ENCODE data around the gene RANBP1.

Gene RANBP1

GRCh38 chr22:20086763-20087162, 29.1 kb upstream of the RANBP1 start:
- Histone ChIP-seq H2BK15ac (replicated peaks; ENCODE audit: low read depth) (no peak overlapping the region), H3K23ac (ENCODE audit: low read length) (no peak overlapping the region), H3K4me1 (ENCODE audit: control insufficient read depth, low read depth, low read length) (peaks cover 13% of the 10 kb centered on the region), H3K4me2 (ENCODE audit: low read length) (no peak overlapping the region), H3K36me3 (ENCODE audit: control insufficient read depth, insufficient read depth, low read length) (peaks cover 40% of the 10 kb centered on the region), H3K18ac (ENCODE audit: low read length) (no peak overlapping the region), H3K4me3 (ENCODE audit: low read length) (no peak overlapping the region), H3K56ac (ENCODE audit: low read length) (no peak overlapping the region), H4K8ac (ENCODE audit: low read depth, low read length) (no peak overlapping the region), H2AK5ac (ENCODE audit: low read length) (no peak overlapping the region), H2BK120ac (ENCODE audit: low read depth, low read length) (no peak overlapping the region), H3K79me1 (ENCODE audit: low read length) (peaks cover 46% of the 10 kb centered on the region), H3K79me2 (ENCODE audit: control insufficient read depth, insufficient read depth, low read length) (peaks cover 52% of the 10 kb centered on the region), H3K9ac (ENCODE audit: low read length) (no peak overlapping the region), H2BK5ac (ENCODE audit: low read length) (no peak overlapping the region), H3K27ac (ENCODE audit: low read depth, low read length) (no peak overlapping the region), H3K27me3 (ENCODE audit: insufficient read depth, low read length, poor library complexity) (no peaks in the 10 kb centered on the region), H4K5ac (ENCODE audit: low read length) (no peak overlapping the region), H3K4ac (ENCODE audit: low read depth, low read length) (no peak overlapping the region)
- no CpG with 5 or more reads among the region's 5 CpGs for WGBS (ENCODE audit: extremely low coverage, insufficient coverage, low lambda C conversion rate)
- DNase-seq = no peak

GRCh38 chr22:20087319-20088262, 28.3 kb upstream of the RANBP1 start:
- H3K4me3 ChIP-seq (ENCODE audit: low read length) = no peak overlapping the region
- peaks cover 45% of the 10 kb centered on the region for H3K36me3 ChIP-seq (ENCODE audit: control insufficient read depth, insufficient read depth, low read length)
- H3K4me2 ChIP-seq (ENCODE audit: low read length) = no peak overlapping the region
- no peak overlapping the region for H2AK5ac ChIP-seq (ENCODE audit: low read length)
- H3K23ac ChIP-seq (ENCODE audit: low read length) = no peak overlapping the region
- H3K4me1 ChIP-seq (ENCODE audit: control insufficient read depth, low read depth, low read length) = peaks cover 12% of the 10 kb centered on the region
- no peak overlapping the region for H4K5ac ChIP-seq (ENCODE audit: low read length)
- no peak overlapping the region for H3K18ac ChIP-seq (ENCODE audit: low read length)
- no peak overlapping the region for H2BK15ac ChIP-seq (replicated peaks; ENCODE audit: low read depth)
- no peak overlapping the region for H2BK5ac ChIP-seq (ENCODE audit: low read length)
- H3K56ac ChIP-seq (ENCODE audit: low read length) = no peak overlapping the region
- no CpG with 5 or more reads among the region's 14 CpGs for whole genome bisulfite sequencing (ENCODE audit: extremely low coverage, insufficient coverage, low lambda C conversion rate)
- H3K79me2 ChIP-seq (ENCODE audit: control insufficient read depth, insufficient read depth, low read length) = peaks cover 45% of the 10 kb centered on the region
- peaks cover 45% of the 10 kb centered on the region for H3K79me1 ChIP-seq (ENCODE audit: low read length)
- no peaks in the 10 kb centered on the region for H3K27me3 ChIP-seq (ENCODE audit: insufficient read depth, low read length, poor library complexity)
- H2BK120ac ChIP-seq (ENCODE audit: low read depth, low read length) = no peak overlapping the region
- H3K27ac ChIP-seq (ENCODE audit: low read depth, low read length) = no peak overlapping the region
- H3K9ac ChIP-seq (ENCODE audit: low read length) = no peak overlapping the region
- no peak overlapping the region for H3K4ac ChIP-seq (ENCODE audit: low read depth, low read length)
- H4K8ac ChIP-seq (ENCODE audit: low read depth, low read length) = no peak overlapping the region
- no peak for DNase-seq

GRCh38 chr22:20088263-20088648, 27.6 kb upstream of the RANBP1 start:
- no peak overlapping the region for H2BK120ac ChIP-seq (ENCODE audit: low read depth, low read length)
- no CpG with 5 or more reads among the region's 8 CpGs for WGBS (ENCODE audit: extremely low coverage, insufficient coverage, low lambda C conversion rate)

GRCh38 chr22:20089226-20089976, 26.5 kb upstream of the RANBP1 start:
- H2BK5ac ChIP-seq (ENCODE audit: low read length) = no peak overlapping the region
- H3K79me1 ChIP-seq (ENCODE audit: low read length) = peaks cover 41% of the 10 kb centered on the region
- H3K23ac ChIP-seq (ENCODE audit: low read length) = no peak overlapping the region
- no CpG with 5 or more reads among the region's 17 CpGs for WGBS (ENCODE audit: extremely low coverage, insufficient coverage, low lambda C conversion rate)
- H3K4ac ChIP-seq (ENCODE audit: low read depth, low read length) = no peak overlapping the region
- H2BK120ac ChIP-seq (ENCODE audit: low read depth, low read length) = no peak overlapping the region
- peaks cover 27% of the 10 kb centered on the region for H3K79me2 ChIP-seq (ENCODE audit: control insufficient read depth, insufficient read depth, low read length)
- no peaks in the 10 kb centered on the region for H3K27me3 ChIP-seq (ENCODE audit: insufficient read depth, low read length, poor library complexity)
- no peak overlapping the region for H4K8ac ChIP-seq (ENCODE audit: low read depth, low read length)
- DNase-seq = no peak
- H3K36me3 ChIP-seq (ENCODE audit: control insufficient read depth, insufficient read depth, low read length) = peaks cover 51% of the 10 kb centered on the region
- no peak overlapping the region for H3K9ac ChIP-seq (ENCODE audit: low read length)
- no peak overlapping the region for H4K5ac ChIP-seq (ENCODE audit: low read length)
- H3K18ac ChIP-seq (ENCODE audit: low read length) = no peak overlapping the region
- no peak overlapping the region for H2BK15ac ChIP-seq (replicated peaks; ENCODE audit: low read depth)
- H2AK5ac ChIP-seq (ENCODE audit: low read length) = no peak overlapping the region
- H3K56ac ChIP-seq (ENCODE audit: low read length) = no peak overlapping the region
- H3K4me1 ChIP-seq (ENCODE audit: control insufficient read depth, low read depth, low read length) = peaks cover 4% of the 10 kb centered on the region
- no peak overlapping the region for H3K27ac ChIP-seq (ENCODE audit: low read depth, low read length)
- no peak overlapping the region for H3K4me2 ChIP-seq (ENCODE audit: low read length)
- H3K4me3 ChIP-seq (ENCODE audit: low read length) = no peak overlapping the region

More at GRCh38 chr22:20088263-20088648, 27.6 kb upstream of the RANBP1 start:
- H3K4me3 ChIP-seq (ENCODE audit: low read length) = no peak overlapping the region
- H2BK15ac ChIP-seq (replicated peaks; ENCODE audit: low read depth) = no peak overlapping the region
- H3K4me2 ChIP-seq (ENCODE audit: low read length) = no peak overlapping the region
- H3K9ac ChIP-seq (ENCODE audit: low read length) = no peak overlapping the region
- H3K36me3 ChIP-seq (ENCODE audit: control insufficient read depth, insufficient read depth, low read length) = peaks cover 45% of the 10 kb centered on the region
- H3K27me3 ChIP-seq (ENCODE audit: insufficient read depth, low read length, poor library complexity) = no peaks in the 10 kb centered on the region
- no peak overlapping the region for H3K23ac ChIP-seq (ENCODE audit: low read length)
- peaks cover 41% of the 10 kb centered on the region for H3K79me1 ChIP-seq (ENCODE audit: low read length)
- no peak overlapping the region for H4K8ac ChIP-seq (ENCODE audit: low read depth, low read length)
- no peak overlapping the region for H3K56ac ChIP-seq (ENCODE audit: low read length)
- no peak overlapping the region for H4K5ac ChIP-seq (ENCODE audit: low read length)
- H3K4ac ChIP-seq (ENCODE audit: low read depth, low read length) = no peak overlapping the region
- H3K27ac ChIP-seq (ENCODE audit: low read depth, low read length) = no peak overlapping the region
- DNase-seq = no peak
- H3K18ac ChIP-seq (ENCODE audit: low read length) = no peak overlapping the region
- H2BK5ac ChIP-seq (ENCODE audit: low read length) = no peak overlapping the region
- peaks cover 38% of the 10 kb centered on the region for H3K79me2 ChIP-seq (ENCODE audit: control insufficient read depth, insufficient read depth, low read length)
- H3K4me1 ChIP-seq (ENCODE audit: control insufficient read depth, low read depth, low read length) = peaks cover 6% of the 10 kb centered on the region
- no peak overlapping the region for H2AK5ac ChIP-seq (ENCODE audit: low read length)

- Histone ChIP-seq H3K18ac (ENCODE audit: low read length) (no peak overlapping the region), H3K23ac (ENCODE audit: low read length) (no peak overlapping the region), H2BK5ac (ENCODE audit: low read length) (no peak overlapping the region)
Observed at GRCh38 chr22:20089977-20090729, 25.8 kb upstream of the RANBP1 start.

More at GRCh38 chr22:20089977-20090729, 25.8 kb upstream of the RANBP1 start:
- whole genome bisulfite sequencing (ENCODE audit: extremely low coverage, insufficient coverage, low lambda C conversion rate) = no CpG with 5 or more reads among the region's 11 CpGs
- no peak overlapping the region for H3K4ac ChIP-seq (ENCODE audit: low read depth, low read length)
- no peaks in the 10 kb centered on the region for H3K4me1 ChIP-seq (ENCODE audit: control insufficient read depth, low read depth, low read length)
- H3K27ac ChIP-seq (ENCODE audit: low read depth, low read length) = no peak overlapping the region
- no peak overlapping the region for H2BK15ac ChIP-seq (replicated peaks; ENCODE audit: low read depth)
- H4K5ac ChIP-seq (ENCODE audit: low read length) = no peak overlapping the region
- peaks cover 19% of the 10 kb centered on the region for H3K79me2 ChIP-seq (ENCODE audit: control insufficient read depth, insufficient read depth, low read length)
- no peak overlapping the region for H4K8ac ChIP-seq (ENCODE audit: low read depth, low read length)
- H3K36me3 ChIP-seq (ENCODE audit: control insufficient read depth, insufficient read depth, low read length) = peaks cover 54% of the 10 kb centered on the region
- no peak overlapping the region for H3K4me3 ChIP-seq (ENCODE audit: low read length)
- no peak overlapping the region for H3K9ac ChIP-seq (ENCODE audit: low read length)
- H2BK120ac ChIP-seq (ENCODE audit: low read depth, low read length) = no peak overlapping the region
- no peak overlapping the region for H2AK5ac ChIP-seq (ENCODE audit: low read length)
- no peak overlapping the region for H3K4me2 ChIP-seq (ENCODE audit: low read length)
- DNase-seq = no peak
- no peaks in the 10 kb centered on the region for H3K27me3 ChIP-seq (ENCODE audit: insufficient read depth, low read length, poor library complexity)
- H3K56ac ChIP-seq (ENCODE audit: low read length) = no peak overlapping the region
- H3K79me1 ChIP-seq (ENCODE audit: low read length) = peaks cover 35% of the 10 kb centered on the region
